Islet precursor cell (in vitro differentiated cells): ENCODE data around the gene MICU1.
"Not testable (repeated sequence)": the region's sequence is repeated elsewhere in the genome, so short reads cannot be mapped to it uniquely, and the experiment has no call there.

Experiments used
- DNase-seq: peaks from one replicate; pipeline ENCODE4 v3.0.0-alpha.2; 2018

MICU1 gene, protein sequence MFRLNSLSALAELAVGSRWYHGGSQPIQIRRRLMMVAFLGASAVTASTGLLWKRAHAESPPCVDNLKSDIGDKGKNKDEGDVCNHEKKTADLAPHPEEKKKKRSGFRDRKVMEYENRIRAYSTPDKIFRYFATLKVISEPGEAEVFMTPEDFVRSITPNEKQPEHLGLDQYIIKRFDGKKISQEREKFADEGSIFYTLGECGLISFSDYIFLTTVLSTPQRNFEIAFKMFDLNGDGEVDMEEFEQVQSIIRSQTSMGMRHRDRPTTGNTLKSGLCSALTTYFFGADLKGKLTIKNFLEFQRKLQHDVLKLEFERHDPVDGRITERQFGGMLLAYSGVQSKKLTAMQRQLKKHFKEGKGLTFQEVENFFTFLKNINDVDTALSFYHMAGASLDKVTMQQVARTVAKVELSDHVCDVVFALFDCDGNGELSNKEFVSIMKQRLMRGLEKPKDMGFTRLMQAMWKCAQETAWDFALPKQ

DNA sequence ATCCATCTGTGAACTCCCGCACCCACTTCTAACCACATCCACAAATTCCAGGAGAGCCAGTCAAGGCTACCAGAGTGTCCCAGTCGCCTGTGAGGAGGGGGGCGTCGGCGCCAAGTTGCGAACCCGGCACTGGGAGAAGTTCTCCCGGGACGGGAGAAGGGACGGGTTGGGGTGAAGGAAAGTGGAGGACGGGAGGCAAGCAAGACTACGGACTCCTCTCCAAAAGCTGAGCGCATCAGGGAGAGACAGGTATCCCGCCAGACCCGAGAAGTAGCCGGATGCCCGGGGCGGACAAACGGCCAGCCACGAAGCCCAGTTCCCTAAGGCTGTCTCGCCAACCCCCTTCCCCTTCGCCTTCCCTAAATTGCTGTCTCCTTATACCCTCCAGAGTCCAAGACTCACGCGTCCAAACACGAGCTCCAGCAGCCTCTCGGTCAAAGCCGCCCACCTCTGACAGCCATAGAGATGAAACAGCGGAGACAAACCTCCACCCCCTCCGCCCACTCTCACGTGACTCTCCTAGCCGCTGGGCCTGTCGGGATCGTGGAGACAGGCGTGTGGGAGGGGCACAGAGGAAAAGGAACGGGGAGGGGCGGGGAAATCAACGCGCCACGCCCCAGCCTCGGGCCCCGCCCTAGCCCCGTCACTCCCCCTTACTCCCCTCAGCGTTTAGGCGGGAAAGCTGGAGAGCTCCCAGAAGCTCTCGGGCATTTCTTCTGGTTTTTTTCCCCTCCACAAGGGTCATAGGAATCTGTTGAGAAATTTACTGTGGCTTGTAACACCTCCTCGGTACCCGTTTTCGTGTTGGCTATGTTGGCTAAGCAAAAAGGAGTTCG lies at the start of gene MICU1:
TSS of gene MICU1 (minus strand) at position 472 of the 836 bp plus-strand sequence. CDS start 59,286 bp downstream, outside the sequence.
- DNase-seq = peak; percentile 98

DNA sequence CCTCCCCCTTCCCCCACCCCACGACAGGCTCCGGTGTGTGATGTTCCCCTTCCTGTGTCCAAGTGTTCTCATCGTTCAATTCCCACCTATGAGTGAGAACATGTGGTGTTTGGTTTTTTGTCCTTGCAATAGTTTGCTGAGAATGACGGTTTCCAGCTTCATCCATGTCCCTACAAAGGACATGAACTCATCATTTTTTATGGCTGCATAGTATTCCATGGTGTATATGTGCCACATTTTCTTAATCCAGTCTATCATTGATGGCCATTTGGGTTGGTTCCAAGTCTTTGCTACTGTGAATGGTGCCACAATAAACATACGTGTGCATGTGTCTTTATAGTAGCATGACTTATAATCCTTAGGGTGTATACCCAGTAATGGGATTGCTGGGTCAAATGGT lies 48.3 kb upstream of the MICU1 start:
- not testable (repeated sequence) for DNase-seq

DNA sequence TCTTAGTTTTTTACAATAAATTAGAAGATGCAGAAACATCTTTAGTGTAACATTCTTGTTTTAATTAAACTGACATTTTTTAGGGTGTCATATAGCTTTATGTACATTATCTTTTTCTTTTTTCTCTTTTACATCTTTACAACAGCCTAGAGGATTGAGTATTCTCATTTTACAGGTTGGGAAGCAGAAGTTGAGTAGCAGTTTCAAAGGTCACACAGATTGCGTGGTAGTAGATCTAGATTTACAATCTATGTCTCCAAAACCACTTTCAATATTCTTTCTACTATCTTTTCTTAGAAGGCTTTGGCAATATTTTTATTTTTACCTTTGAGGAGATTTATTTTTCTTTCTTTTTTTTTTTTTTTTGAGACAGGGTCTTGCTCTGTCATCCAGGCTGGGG lies 47.4 kb upstream of the MICU1 start:
- DNase-seq = no peak

DNA sequence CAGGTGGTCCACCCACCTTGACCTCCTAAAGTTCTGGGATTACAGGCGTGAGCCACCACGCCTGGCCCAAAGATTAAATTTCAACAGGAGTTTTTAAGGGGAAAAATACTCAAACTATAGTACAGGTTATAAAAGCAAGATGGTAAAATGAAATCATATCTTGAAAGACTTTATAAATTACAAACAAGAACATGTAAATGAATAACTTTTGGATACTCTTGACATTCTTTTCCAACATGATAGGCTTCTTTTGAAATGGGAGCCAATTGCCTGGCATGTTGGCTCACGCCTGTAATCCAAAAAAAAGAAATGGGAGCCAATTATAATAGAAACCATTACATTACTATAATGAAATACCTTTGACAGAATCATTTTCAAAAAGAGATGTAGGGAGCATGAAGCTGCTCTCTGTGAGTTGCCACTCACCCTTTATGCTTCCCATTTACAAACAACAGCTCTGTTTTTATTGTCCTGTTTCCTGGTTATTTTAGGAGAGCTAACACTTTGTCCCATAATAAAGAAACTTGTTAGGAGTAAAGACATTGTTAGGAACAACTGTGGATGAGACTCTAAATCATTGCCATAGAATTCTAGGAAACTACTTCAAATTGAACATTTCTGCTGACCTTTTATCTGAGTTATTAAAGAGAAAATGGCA lies 41.5 kb upstream of the MICU1 start:
- no peak for DNase-seq

DNA sequence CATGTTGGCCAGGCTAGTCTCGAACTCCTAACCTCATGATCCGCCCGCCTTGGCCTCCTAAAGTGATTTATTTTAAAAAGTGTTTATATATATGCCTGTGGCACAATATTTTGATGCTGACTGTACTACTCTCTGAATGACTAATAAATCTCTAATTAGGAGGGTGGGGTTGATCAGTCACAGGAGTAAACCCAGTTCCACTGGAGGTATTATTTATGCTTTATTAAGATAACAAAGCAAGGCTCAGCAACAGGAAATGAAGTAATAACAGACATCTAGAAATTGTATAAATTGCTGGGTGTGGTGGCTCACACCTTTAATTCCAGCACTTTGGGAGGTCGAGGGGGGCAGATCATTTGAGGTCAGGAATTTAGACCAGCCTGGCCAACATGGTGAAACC lies 40.0 kb upstream of the MICU1 start:
- no peak for DNase-seq

DNA sequence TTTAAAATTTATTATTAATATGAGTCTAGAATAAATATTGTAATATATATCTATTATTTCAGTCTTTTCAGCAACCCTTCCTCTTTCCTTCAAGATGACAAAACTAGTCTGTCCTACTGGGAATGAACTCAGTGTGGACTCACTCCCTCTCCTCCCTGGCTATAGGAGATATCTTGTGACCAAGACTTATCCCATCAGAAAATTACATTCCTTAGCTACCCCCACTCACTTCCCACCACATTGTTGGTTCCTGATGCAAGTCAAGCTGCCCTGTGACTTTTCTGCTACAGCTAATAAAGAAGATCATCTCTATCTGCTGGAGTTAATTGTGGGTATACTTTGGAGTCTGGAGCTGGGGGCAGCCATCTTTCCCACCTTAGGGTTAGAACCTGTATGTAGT lies 38.1 kb upstream of the MICU1 start:
- no peak for DNase-seq

DNA sequence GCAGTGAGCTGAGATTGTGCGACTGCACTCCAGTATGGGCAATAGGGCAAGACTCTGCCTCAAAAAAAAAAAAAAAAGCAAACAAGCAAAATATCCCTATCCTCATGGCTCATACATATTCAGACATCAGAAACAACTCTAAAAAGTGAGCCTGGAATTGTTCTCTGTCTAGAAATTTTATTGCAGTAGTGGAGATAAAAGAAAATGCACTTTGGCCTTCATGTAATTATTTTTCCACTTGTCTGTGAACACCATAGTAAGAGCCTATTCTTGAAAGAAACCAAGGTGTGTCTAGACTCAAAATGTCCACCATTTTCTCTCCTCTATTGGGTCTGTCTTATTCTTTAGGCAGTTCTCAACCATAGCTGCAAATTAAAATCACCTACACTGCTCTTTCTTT lies 35.6 kb upstream of the MICU1 start:
- no peak for DNase-seq

DNA sequence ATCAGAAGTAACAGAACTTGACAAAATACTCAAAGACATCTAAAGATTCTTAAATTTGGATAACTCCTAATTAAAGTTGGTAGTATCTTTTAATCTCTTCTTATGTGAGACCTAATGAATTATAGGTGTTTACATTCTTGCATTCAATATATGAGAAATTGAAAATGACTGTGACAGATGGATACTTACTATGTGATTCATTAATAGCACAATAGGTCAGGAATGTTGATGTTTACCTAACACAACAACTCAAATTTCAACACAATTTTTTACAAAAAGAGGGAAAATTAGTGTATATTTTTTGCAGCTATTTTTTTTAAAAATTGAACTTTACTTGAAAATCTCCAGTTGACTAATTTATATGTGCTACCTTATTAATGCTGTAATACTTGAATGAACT lies 34.3 kb upstream of the MICU1 start:
- DNase-seq = no peak

DNA sequence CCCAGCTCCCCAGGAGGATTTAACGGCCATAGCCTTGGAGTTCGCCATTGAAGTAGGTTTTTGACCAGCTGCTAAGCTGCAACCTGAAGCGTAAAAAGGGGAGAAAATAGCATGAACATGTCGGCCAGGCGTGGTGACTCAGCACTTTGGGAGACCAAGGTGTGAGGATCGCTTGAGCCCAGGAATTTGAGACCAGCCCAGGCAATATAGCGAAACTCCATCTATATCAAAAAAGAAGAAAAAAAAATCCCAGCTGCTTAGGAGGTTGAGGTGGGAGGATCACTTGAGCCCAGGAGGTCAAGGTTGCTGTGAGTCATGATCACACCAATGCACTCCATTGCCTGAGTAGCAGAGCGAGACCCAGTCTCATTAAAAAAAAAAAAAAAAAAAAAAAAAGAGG lies 33.8 kb upstream of the MICU1 start:
- DNase-seq = no peak

DNA sequence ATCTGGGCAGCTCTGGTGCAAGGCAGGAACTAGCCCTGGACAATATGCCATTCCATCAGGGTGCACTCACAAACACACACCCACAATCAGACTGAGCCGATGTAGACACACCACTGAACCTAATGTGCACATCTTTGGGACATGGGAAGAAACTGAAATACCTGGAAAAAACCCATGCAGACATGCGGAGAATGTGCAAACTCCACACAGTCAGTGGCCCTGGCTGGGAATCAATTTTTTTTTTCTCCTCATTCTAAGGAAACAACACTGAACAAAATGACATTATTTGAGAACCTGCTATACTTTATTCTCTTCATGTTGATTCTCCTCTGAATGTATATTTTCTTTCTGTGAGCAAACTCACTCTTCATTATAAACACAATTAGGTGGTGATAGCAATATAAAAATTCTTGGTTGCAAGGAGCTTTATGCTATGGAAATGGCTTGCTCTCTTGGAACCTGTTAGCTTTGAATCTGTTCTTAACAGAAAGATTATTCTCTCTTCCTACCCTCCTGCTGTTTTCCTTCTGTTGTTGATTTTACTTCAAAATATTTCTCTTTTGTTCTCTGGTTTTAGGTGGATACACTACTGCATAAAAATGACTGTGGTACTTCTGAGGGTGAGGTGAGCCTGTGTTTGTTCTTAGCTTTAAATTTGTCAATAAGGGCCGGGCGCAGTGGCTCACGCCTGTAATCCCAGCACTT lies 33.0 kb upstream of the MICU1 start:
- no peak for DNase-seq

DNA sequence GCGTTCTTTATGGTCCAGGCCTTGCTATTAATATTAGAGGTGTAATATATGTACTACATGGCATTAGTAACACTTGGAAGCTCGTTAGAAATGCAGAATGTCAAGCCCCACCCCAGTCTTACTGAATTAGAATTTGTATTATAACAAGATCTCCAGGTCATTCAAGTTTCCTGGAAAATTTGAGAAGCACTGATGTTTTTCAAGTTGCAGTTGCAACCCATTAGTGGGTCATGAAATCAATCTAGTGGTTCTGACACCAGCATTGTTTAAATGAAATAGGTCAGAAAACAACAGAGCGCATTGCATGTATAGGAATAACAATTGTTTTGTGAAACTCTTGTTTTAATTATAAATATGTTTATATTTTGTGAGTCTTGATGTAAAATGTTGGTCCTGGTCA lies 28.8 kb upstream of the MICU1 start:
- DNase-seq = no peak

DNA sequence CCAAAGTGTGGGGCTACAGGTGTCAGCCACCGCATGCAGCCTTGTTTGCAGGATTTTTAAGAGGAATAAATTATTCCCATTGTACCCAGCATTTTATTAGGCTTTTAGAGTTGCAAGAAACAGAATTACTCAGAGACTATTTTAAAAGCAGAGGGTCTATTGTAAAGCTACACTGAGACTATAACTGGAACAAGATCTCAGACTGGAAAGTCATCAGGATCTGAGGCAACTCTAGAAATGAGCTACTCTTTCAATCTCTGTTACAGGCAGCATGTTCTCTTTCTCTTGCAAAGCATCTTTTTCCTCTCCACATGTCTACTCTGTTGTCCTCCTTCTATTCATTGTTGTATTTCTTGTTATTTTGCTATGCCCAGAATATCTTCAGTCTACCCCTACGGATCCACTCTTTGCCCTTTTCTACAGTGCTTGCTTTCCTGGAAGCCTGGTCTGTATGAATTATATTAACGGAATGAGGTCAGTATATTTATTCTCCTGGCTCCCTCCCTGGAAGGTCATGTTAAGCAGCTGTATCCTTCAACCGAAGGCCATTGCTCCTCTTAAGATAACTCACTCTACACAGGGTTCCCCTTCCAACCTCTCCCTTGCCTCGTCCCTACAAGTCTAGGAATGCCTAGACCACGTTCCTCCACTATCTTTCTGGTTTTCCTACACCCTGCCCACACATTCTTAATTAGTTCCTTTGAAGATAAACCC lies 27.7 kb upstream of the MICU1 start:
- no peak for DNase-seq

DNA sequence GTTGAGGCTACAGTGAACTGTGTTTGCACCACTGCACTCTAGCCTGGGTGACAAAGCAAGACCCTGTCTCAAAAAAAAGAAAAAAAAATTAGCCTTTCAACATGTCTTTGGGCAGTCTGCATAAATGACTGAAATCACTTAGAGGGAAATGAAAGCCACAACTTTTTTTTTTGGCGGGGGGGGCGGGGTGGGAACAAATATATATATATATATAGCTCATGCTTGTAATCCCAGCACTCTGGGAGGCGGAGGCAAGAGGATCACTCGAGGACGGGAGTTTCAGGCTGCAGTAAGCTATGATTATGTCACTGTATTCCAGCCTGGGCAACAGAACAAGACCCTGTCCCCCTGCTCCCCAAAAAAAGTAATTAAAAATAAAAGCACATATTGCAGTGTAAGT lies 23.4 kb upstream of the MICU1 start:
- no peak for DNase-seq

DNA sequence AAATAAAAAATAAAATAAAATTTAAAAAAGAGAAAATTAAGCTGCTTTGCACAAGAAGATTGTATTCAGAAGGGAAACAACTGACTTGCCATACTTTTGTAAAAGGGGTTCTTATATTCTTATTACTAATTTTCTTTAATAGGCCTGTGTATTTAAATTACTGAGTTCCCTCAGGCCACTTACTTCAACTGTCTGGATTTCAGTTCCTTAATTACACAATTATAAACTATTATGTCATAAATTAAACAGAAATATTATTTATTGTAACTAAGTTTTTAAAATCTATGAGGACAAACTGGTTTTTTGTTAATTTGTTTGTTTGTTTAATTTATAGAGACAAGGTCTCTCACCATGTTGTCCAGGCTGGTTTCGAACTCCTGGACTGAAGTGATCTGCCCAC lies 22.4 kb upstream of the MICU1 start:
- no peak for DNase-seq

DNA sequence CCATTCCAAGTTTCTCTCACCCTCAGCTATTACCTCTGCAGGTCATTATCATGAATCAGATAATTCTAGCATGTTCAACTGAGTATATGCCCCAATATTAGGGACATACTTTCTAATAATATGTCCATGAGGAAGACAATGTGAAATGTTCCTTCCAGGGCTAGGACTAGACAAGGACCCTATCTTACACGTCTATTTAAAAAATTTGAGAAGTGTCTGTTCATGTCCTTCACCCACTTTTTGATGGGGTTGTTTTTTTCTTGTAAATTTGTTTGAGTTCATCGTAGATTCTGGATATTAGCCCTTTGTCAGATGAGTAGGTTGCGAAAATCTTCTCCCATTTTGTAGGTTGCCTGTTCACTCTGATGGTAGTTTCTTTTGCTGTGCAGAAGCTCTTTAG lies 21.1 kb upstream of the MICU1 start:
- not testable (repeated sequence) for DNase-seq

DNA sequence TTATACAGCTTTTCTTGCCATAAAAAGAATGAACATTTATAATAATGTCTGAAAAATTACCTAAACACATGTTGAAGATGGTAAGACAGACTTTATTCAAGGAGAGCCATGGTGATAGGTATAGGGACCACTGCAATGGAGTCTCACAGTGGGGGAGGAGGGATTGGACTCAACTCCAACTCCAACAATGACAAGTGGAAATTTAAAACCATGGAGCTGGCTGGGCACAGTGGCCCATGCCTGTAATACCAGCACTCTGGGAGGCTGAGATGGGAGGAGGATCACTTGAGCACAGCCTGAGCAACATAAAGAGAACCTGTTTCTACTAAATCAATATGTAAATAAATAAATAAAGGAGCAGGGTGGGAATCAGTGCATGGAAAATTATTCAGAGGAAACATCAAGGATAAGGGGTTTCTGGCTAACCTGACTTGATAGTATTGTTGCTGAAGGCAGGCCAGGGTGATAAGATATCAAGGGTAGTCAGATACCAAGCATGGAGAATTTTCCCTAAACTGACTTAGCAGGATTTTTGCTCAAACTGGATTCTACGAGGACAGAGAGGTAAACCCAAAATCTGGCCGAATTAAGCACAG lies 19.5 kb upstream of the MICU1 start:
- DNase-seq = no peak

DNA sequence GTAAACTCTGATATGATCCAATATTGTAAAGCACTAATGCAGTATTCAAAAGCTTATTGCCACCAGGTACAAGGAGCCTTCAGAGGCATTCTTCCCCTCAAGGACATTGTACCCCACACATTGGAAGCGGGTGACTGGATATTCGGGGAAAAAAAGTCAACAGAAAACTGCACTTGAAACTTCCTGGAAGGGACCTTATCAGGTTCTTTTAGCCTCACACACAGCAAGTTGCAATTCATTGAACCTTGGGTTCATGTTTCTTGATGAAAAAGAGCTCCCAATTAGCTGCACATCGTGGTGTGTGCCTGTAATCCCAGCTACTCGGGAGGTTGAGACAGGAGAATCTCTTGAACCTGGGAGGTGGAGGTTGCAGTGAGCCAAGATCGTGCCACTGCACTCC lies 16.4 kb upstream of the MICU1 start:
- no peak for DNase-seq

DNA sequence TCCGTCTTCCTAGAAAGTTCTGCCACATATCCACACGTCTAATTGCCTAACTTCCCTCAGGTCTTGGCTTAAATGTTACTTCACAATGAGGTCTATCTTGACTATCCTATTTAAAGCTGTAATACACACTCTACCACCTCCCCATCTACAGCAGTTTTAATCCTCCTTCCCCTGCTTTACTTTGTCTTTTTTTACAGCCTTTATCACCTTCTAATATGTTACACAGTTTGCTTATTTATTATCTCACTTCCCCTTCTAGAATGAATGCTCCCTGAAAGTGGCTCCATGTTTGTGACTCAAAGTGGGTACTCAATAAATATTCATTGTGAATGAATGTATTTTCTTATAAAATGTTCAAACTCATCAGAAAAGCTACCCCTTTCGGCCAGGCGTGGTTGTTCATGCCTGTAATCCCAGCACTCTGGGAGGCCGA lies 13.6 kb upstream of the MICU1 start:
- no peak for DNase-seq

DNA sequence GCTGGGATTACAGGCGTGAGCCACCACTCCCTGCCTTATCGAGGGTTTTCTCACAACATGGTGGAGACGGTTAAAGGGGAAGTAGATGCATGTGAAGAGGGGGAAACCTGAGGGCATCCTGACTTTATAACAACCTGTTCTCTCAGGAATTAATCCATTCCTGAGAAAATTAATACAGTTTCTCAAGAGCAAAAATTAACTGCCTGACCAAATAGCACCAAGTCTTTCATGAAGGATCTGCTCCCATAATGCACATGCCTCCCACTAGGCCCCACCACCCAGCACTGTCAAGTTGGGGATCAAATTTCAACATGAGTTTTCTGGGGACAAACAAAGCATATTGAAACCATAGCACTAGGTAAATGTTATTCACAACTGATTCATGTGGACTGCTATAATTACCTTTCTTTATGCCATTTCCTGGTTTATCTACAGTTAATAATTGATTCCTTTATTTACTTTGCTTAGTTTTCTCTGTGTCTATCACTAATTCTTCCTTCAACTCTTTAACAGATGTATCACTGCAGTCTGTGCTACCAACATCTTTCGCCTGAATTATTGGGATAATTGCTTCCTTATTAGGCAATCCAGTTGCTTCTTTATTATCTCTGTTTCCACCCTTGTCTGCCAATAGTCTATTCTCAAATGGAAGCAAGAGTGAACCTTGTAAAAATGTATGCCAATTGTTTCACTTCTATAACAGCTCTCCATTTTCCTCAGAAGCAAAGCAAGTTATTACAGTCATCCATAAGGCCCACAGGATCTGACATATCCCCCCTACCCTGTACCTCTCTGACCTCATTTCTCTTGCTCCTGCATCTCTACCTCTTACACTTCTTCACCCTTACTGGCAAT lies 12.9 kb upstream of the MICU1 start:
- no peak for DNase-seq

DNA sequence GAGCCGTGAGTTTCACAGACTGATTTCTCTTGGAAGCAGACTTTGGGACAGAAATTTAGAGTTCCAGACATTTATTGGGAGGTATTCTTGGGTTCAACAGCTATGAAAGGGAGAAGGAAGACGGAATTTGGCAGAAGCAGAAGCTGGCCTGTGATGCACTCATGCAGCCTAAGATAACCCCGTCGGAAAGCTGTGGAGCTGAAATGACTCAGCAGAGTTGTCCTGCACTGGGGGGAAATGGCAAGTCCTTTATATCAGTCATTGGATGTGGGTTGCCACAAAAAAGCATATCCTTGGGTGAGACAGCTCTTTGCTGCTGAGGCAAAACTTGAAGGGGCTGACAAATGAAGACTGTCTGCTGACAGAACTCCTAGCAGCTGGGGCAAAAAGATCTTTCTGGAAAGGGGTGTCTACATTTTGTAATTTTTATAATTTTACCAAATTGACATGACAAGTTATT lies 11.5 kb upstream of the MICU1 start:
- DNase-seq = peak; percentile 62

DNA sequence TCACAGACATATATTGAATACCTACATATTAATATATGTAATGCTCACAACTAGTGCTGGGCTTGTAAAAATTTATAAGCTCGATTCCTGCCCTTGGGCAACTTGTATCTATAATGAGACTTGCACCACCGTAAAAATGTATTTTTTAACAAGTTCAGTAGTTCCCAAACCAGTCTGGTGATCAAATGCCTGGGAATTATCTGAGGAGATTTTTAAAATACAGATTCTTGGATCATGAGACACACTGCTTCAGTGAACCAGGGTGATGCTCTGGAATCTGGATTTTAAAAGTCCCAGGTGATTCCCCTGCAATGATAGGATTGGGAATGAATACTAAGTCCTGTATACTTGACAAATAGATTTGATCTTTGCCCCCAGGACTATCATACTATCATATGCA lies 4.3 kb upstream of the MICU1 start:
- DNase-seq = no peak
